Activated T-helper 2 cell treated with anti-CD3 and anti-CD28 coated beads, Interferon-gamma antibody, Interleukin-2, Interleukin-4, amounts not matched to agents 10 μg/mL and 5 μg/mL and 100 μg/mL, durations not matched to agents 14 hours and 24 hours and 36 hours (primary cell): Measurements from ENCODE around the gene IPO4. TPM values are rescaled to one million over a fixed set of nuclear protein-coding genes. Genes with fewer than 3 reads are reported as not detected.

Experiments used
- DNase-seq: peaks from one replicate; pipeline ENCODE4 v3.0.0; 2021; ENCODE audit warnings: low spot score
- H3K27ac Mint-ChIP-seq: one replicate; pipeline ENCODE4 v1.8.0; 2021; ENCODE audit warnings: mixed read lengths
- H3K27me3 Mint-ChIP-seq: one replicate; pipeline ENCODE4 v1.8.0; 2021; ENCODE audit warnings: low read depth, mixed read lengths
- H3K36me3 Mint-ChIP-seq: one replicate; pipeline ENCODE4 v1.8.0; 2021; ENCODE audit warnings: low read depth, mixed read lengths
- H3K4me1 Mint-ChIP-seq: one replicate; pipeline ENCODE4 v1.8.0; 2021; ENCODE audit warnings: low read depth, mixed read lengths
- H3K4me3 Mint-ChIP-seq: one replicate; pipeline ENCODE4 v1.8.0; 2021; ENCODE audit warnings: low read depth, mild to moderate bottlenecking, moderate library complexity, mixed read lengths
- H3K9me3 Mint-ChIP-seq: one replicate; pipeline ENCODE4 v1.8.0; 2021; ENCODE audit warnings: mixed read lengths
- intact Hi-C: fragments of 100-400 bp; cut with micrococcal nuclease; formaldehyde crosslinking; loops from one replicate; pipeline ENCODE4 v1.15.1; 2023
- total RNA-seq: library from RNA; stranded (reverse); gene quantifications from 2 replicates; pipeline ENCODE4 v1.2.3, GENCODE V29; 2022

The IPO4 gene
- total RNA-seq, 1 donor from 2014 or later: 80.4 TPM

DNA sequence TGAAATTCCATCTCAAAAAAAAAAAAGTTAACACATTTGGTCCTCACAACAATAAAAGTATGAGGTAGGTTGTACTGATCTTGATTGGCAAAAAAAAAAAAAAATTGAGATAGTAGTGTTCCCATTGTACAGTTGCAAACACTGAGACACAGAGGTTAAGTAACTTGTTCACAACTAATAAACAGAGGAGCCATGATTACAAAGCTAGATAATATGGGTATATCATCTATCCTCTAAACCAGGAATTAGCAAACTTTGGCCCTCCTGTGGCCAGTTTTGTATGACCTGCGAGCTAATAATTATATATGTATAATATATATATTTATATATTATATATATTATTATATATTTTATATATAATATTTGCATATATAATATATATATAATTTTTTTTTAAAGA is 54.9 kb downstream of the IPO4 start:
- DNase-seq: no peak
- Mint-ChIP-seq H3K4me3 (no peak overlapping the region), H3K9me3 (no peaks in the 10 kb centered on the region), H3K27me3 (no peaks in the 10 kb centered on the region), H3K27ac (no peak overlapping the region), H3K4me1 (peaks cover 35% of the 10 kb centered on the region), H3K36me3 (peaks cover 29% of the 10 kb centered on the region)
- intact Hi-C loops: no loop called here

DNA sequence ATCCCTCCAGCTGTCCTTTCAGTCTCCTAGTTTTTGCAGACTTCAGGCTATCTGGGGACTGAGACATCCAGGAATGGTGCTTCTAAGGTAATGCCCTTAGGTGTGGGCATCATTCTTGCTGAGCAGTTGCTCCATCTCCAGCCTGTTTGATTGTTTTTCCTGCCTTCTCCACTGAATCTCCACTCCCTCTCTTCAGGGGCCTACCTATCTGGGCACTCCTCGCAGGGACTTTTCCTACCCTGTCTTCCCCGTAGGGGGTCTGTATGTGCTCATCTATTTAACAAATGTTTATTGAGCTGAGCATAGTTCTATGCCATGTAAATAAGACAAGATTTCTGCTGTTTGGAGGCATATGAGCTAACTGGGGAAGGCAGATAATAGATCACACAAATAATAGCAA is 55.6 kb downstream of the IPO4 start:
- no peak overlapping the region for H3K27ac Mint-ChIP-seq
- intact Hi-C loops: no loop called here

DNA sequence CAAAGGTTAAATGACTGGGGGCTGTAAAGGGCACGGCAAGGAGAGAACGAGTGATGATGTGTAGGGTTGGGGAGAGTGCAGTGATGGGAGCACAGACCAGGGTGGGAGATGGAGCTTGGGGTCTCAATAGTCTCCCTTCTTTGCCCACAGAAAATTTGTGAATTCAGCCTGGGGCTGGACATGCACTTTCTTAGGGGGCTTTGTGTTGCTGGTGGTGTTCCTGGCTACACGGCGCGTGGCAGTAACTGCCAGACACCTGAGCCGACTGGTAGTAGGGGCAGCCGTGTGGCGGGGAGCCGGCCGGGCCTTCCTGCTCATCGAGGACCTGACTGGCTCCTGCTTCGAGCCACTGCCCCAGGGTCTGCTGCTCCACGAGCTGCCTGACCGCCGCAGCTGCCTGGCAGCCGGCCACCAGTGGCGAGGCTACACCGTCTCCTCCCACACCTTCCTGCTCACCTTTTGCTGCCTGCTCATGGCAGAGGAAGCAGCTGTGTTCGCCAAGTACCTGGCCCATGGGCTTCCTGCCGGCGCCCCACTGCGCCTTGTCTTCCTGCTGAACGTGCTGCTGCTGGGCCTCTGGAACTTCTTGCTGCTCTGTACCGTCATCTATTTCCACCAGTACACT is 56.4 kb downstream of the IPO4 start:
- intact Hi-C loops: no loop called here
- Mint-ChIP-seq H3K4me1 (peaks cover 27% of the 10 kb centered on the region), H3K27me3 (no peaks in the 10 kb centered on the region), H3K36me3 (peaks cover 16% of the 10 kb centered on the region), H3K9me3 (no peaks in the 10 kb centered on the region), H3K27ac (no peak overlapping the region), H3K4me3 (no peak overlapping the region)
- no peak for DNase-seq

More for the DNA sequence above, 55.6 kb downstream of the IPO4 start:
- Mint-ChIP-seq H3K36me3 (peaks cover 22% of the 10 kb centered on the region), H3K4me1 (peaks cover 29% of the 10 kb centered on the region), H3K9me3 (no peaks in the 10 kb centered on the region), H3K4me3 (no peak overlapping the region), H3K27me3 (no peaks in the 10 kb centered on the region)
- DNase-seq: no peak

DNA sequence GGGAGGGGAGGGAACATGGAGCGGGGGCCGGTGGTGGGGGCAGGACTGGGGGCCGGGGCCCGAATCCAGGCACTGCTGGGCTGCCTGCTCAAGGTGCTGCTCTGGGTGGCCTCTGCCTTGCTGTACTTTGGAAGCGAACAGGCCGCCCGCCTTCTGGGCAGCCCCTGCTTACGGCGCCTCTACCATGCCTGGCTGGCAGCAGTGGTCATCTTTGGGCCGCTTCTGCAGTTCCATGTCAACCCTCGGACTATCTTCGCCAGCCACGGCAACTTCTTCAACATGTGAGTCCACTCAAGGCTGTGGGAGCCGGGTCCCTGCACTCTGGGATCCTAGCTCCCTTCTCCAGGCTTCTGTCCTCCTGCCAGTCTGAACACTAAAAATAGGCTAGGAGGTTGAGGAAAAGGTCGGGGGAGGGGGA is 57.1 kb downstream of the IPO4 start:
- Mint-ChIP-seq H3K4me3 (no peak overlapping the region), H3K4me1 (peaks cover 21% of the 10 kb centered on the region), H3K9me3 (no peaks in the 10 kb centered on the region), H3K27me3 (no peaks in the 10 kb centered on the region), H3K36me3 (peaks cover 10% of the 10 kb centered on the region), H3K27ac (no peak overlapping the region)
- no peak for DNase-seq
- intact Hi-C loops: no loop called here

DNA sequence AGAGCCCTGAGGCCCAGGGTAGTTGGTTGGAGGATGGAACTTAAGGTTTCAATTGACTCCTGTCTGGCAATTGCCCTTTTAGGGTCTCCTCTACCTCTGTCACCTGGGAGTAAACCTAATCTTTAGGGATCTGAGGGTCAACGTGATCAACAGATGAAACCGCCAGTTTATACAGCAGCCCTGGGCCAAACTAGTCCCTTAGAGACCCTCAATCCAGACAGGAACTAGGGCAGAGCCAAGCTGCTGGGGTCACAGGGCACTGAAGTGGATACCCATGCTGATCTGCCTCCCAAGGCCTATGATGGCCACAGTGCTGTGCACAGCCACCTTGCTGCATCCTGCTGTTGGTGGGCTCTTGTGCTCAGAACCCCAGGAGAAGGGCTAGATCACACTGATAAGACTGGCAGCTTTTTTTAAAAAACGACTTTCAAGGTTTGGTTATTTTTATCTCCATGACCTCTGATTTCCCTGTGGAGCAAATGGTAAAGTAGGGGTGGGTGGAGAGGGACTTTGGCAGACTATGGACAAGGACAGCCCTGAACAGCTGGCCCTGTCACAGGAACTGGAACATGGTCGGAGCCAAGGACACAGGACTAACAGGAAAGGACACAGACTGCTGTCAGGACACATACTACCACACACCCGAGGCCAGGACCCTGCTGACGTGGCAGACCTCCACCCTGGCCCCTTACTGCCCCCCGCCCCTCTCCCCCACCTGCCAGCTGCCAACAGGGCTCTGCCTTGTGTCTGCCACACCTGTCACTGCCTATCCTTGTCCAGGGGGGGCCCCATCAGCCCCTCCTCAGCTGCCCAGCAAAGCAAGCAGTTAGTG is 57.7 kb downstream of the IPO4 start:
- Mint-ChIP-seq H3K27me3 (no peaks in the 10 kb centered on the region), H3K27ac (no peak overlapping the region), H3K36me3 (peaks cover 8% of the 10 kb centered on the region), H3K4me3 (no peak overlapping the region), H3K9me3 (no peaks in the 10 kb centered on the region), H3K4me1 (peaks cover 20% of the 10 kb centered on the region)
- intact Hi-C loops: no loop called here
- no peak for DNase-seq

DNA sequence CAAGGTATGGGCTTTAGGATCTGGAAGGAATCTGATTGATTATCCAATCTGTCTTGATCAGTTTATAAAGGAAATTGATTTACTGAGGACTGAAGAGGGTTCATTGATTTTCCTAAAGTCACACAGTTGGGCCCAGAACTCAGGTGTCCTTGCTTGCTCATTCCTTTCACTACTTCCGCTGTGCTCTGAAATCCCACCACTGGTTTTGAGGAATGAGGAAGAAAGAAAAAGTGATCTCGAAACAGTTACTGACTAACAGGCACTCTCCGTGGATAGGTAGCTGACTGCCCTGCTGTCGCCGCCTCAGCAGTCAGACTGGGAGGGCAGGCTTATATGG is 58.3 kb downstream of the IPO4 start, which contains the start of gene FITM1:
Gene FITM1 (plus strand): TSS at position 280 of the 337 bp plus-strand sequence. CDS start 905 bp downstream, outside the sequence.
- H3K9me3 Mint-ChIP-seq: no peaks in the 10 kb centered on the region
- intact Hi-C loops: no loop called here
- no peak within 1 kb of the TSS for H3K27ac Mint-ChIP-seq
- H3K4me3 Mint-ChIP-seq: no peak within 1 kb of the TSS
- H3K36me3 Mint-ChIP-seq: peaks cover 8% of the 10 kb centered on the region
- no peak for DNase-seq
- H3K27me3 Mint-ChIP-seq: no peaks in the 10 kb centered on the region
- H3K4me1 Mint-ChIP-seq: peaks cover 17% of the 10 kb centered on the region

Other genes with a start within 250 kb of the IPO4 start
- 17.8 and 22.5 TPM in 2 replicates for gene DHRS4, start 235.0 kb downstream of the IPO4 start, total RNA-seq
- 23.9 and 24.9 TPM in 2 replicates for gene DHRS4L2, start 199.9 kb downstream of the IPO4 start, total RNA-seq
- 1.3 and 1.7 TPM in 2 replicates for gene CARMIL3, start 136.8 kb downstream of the IPO4 start, total RNA-seq
- gene CPNE6, start 117.3 kb downstream of the IPO4 start, total RNA-seq: not detected in 2 replicates
- 62.7 and 62.8 TPM in 2 replicates for gene PCK2, start 94.5 kb downstream of the IPO4 start, total RNA-seq
- gene DCAF11, start 74.0 kb downstream of the IPO4 start, total RNA-seq: 67.2 and 77.3 TPM in 2 replicates
- gene NRL, start 73.9 kb downstream of the IPO4 start, total RNA-seq: 1.6 and 1.8 TPM in 2 replicates
- gene FITM1, start 58.2 kb downstream of the IPO4 start, total RNA-seq: 1.0 and 1.2 TPM in 2 replicates
- gene PSME1, start 52.6 kb downstream of the IPO4 start, total RNA-seq: 340 and 342 TPM in 2 replicates
- 26.4 and 30.4 TPM in 2 replicates for gene EMC9, start 47.2 kb downstream of the IPO4 start, total RNA-seq
- gene PSME2, start 42.2 kb downstream of the IPO4 start, total RNA-seq: 567 TPM in 2 replicates
- 80.4 and 92.0 TPM in 2 replicates for gene RNF31, start 41.3 kb downstream of the IPO4 start, total RNA-seq
- gene IRF9, start 27.6 kb downstream of the IPO4 start, total RNA-seq: 124 and 129 TPM in 2 replicates
- 20.0 and 28.2 TPM in 2 replicates for gene REC8, start 16.7 kb downstream of the IPO4 start, total RNA-seq
- gene TM9SF1, start 6.6 kb upstream of the IPO4 start, total RNA-seq: 27.8 and 30.8 TPM in 2 replicates
- 0.21 TPM in 1 of 2 replicates, not detected in the other for gene TSSK4, start 16.9 kb upstream of the IPO4 start, total RNA-seq
- 80.0 and 82.4 TPM in 2 replicates for gene CHMP4A, start 24.7 kb upstream of the IPO4 start, total RNA-seq
- gene MDP1, start 27.2 kb upstream of the IPO4 start, total RNA-seq: 13.2 and 13.5 TPM in 2 replicates
- gene NEDD8, start 43.6 kb upstream of the IPO4 start, total RNA-seq: 194 and 202 TPM in 2 replicates
- 36.3 and 43.8 TPM in 2 replicates for gene GMPR2, start 44.1 kb upstream of the IPO4 start, total RNA-seq
- 81.1 and 87.3 TPM in 2 replicates for gene TINF2, start 53.8 kb upstream of the IPO4 start, total RNA-seq
- gene TGM1, start 74.4 kb upstream of the IPO4 start, total RNA-seq: 3.4 and 4.4 TPM in 2 replicates
- gene RABGGTA, start 82.8 kb upstream of the IPO4 start, total RNA-seq: 33.9 and 38.4 TPM in 2 replicates
- gene DHRS1, start 111.0 kb upstream of the IPO4 start, total RNA-seq: 9.7 and 10.4 TPM in 2 replicates
- 39.7 and 42.0 TPM in 2 replicates for gene NOP9, start 111.0 kb upstream of the IPO4 start, total RNA-seq
- gene CIDEB, start 119.2 kb upstream of the IPO4 start, total RNA-seq: 19.6 and 24.7 TPM in 2 replicates
- gene LTB4R2, start 121.3 kb upstream of the IPO4 start, total RNA-seq: 7.9 and 9.5 TPM in 2 replicates
- gene LTB4R, start 122.7 kb upstream of the IPO4 start, total RNA-seq: 10.7 and 11.9 TPM in 2 replicates
- 1.5 and 2.3 TPM in 2 replicates for gene ADCY4, start 146.3 kb upstream of the IPO4 start, total RNA-seq
- 13.2 and 15.4 TPM in 2 replicates for gene RIPK3, start 151.2 kb upstream of the IPO4 start, total RNA-seq
- gene NFATC4, start 179.4 kb upstream of the IPO4 start, total RNA-seq: 0.21 TPM in 1 of 2 replicates, not detected in the other
- gene NYNRIN, start 210.2 kb upstream of the IPO4 start, total RNA-seq: 0.02 and 0.34 TPM in 2 replicates
- gene CBLN3, start 240.9 kb upstream of the IPO4 start, total RNA-seq: 5.4 and 5.5 TPM in 2 replicates
- 72.6 and 75.3 TPM in 2 replicates for gene KHNYN, start 241.1 kb upstream of the IPO4 start, total RNA-seq